Activated naive CD8-positive, alpha-beta T cell treated with anti-CD3 and anti-CD28 coated beads, Interleukin-2, amount 50 U/mL, for 24 hours (primary cell): ENCODE measurements around the gene TBC1D24.
"Not testable (repeated sequence)": the region's sequence is repeated elsewhere in the genome, so short reads cannot be mapped to it uniquely, and the experiment has no call there.

Experiments
- ATAC-seq: fragments of 150-1000 bp; cut with Tn5 transposase; one replicate; pipeline ENCODE4 v1.10.0; 2021
- DNase-seq: peaks from one replicate; pipeline ENCODE4 v3.0.0; 2021
- H3K27ac Mint-ChIP-seq: one replicate; pipeline ENCODE4 v1.8.0; 2021; ENCODE audit warnings: mild to moderate bottlenecking, mixed read lengths
- H3K27me3 Mint-ChIP-seq: one replicate; pipeline ENCODE4 v1.8.0; 2021; ENCODE audit warnings: mixed read lengths
- H3K36me3 Mint-ChIP-seq: one replicate; pipeline ENCODE4 v1.8.0; 2021; ENCODE audit warnings: low read depth, mixed read lengths
- H3K4me1 Mint-ChIP-seq: one replicate; pipeline ENCODE4 v1.8.0; 2021; ENCODE audit warnings: mixed read lengths
- H3K4me3 Mint-ChIP-seq: one replicate; pipeline ENCODE4 v1.8.0; 2021; ENCODE audit warnings: mild to moderate bottlenecking, moderate library complexity, mixed read lengths
- H3K9me3 Mint-ChIP-seq: one replicate; pipeline ENCODE4 v1.8.0; 2021; ENCODE audit warnings: mixed read lengths

The TBC1D24 gene

DNA sequence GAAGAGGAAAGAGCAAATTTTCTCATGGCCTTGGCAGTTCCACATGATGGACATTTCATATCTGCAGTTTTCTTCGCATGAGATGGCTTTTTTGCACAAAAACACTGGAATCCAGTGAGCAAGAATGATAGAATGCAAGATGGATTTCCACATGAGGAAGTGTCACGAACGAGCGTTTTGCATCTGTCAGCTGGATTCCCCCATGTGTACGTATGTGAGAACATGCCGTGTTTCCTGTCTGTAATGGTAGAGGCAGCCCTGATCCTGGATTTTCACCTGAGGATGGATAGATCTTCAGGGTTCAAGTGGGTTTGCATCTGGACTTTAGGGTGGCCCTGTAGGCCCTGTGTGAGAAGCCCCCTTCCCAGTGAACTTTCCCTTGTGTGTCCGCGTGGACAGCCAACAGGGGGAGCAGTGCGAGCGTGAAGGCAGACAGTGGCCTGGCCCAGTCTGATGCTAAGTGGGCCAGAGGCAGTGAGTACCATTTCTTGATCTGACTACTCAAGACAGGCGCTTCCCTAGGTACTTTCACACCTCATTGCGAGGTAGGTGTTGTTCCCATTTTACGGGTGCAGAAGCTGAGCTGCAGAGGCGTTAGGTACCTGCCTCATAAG, 65.0 kb downstream of the TBC1D24 start:
- peak overlapping the region; percentile 87 for H3K4me3 Mint-ChIP-seq
- H3K9me3 Mint-ChIP-seq, DNase-seq, H3K27me3 Mint-ChIP-seq, H3K36me3 Mint-ChIP-seq, ATAC-seq: not testable (repeated sequence)
- peaks cover 42% of the 10 kb centered on the region for H3K4me1 Mint-ChIP-seq
- H3K27ac Mint-ChIP-seq = peak overlapping the region; percentile 65

DNA sequence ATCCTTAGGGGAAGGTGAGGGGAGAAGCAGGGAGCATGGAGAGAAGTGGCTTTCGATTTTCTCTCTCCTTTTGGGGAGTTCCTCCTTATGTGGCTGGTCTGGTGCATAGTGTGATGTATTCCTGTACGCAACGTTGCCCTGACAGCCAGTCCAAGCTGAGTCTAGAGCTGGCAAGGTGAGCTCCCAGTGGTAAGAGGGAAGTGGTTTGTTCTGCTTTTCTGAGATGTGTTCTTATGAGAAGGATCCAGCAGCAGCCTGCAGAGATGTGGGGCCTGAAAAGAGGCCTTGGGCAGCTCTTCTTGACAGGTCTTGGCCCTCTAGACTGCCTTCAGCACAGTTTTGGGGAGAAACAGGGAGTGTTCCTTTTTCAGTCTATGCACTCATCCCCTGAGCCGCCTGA, 66.0 kb downstream of the TBC1D24 start:
- H3K4me3 Mint-ChIP-seq = peak overlapping the region; percentile 32
- not testable (repeated sequence) for ATAC-seq, H3K36me3 Mint-ChIP-seq, H3K27me3 Mint-ChIP-seq, H3K9me3 Mint-ChIP-seq, DNase-seq
- peak overlapping the region; percentile 31 for H3K27ac Mint-ChIP-seq
- H3K4me1 Mint-ChIP-seq = peaks cover 42% of the 10 kb centered on the region

DNA sequence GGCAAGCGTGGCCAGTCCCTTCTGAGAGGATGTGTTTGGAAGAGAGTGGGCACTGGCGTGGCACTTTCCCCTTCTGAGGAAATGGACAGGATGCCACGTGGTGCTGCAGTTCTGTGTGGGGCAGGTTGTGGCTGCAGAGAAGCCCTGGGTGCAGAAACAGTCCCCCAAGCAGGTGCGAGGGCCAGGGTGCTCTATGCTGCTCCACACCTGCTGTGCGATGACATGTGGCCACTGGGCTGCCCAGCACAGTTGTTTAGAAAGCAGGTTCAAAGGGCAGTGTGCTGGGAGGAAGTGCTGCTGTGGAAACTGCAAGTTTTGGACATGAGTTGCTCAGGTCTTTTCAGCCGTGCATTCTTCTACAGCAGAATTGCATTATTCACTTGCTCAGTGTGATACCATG, 66.5 kb downstream of the TBC1D24 start:
- not testable (repeated sequence) for H3K36me3 Mint-ChIP-seq, DNase-seq, H3K9me3 Mint-ChIP-seq, ATAC-seq, H3K27me3 Mint-ChIP-seq
- peak overlapping the region; percentile 31 for H3K27ac Mint-ChIP-seq
- H3K4me3 Mint-ChIP-seq = peak overlapping the region; percentile 32
- peaks cover 42% of the 10 kb centered on the region for H3K4me1 Mint-ChIP-seq

DNA sequence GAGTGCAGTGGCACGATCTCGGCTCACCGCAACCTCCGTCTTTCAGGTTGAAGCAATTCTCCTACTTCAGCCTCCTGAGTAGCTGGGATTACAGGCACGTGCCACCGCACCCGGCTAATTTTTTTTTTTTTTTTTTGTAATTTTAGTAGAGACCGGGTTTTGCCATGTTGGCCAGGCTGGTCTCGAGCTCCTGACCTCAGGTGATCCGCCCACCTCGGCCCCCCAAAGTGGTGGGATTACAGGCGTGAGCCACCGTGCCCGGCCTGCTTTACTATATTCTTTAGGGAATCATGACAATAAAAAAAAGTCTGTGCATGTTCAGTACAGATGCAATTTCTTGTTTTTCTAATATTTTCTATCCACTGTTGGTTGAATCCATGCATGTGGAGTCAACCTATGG, 68.8 kb downstream of the TBC1D24 start:
- DNase-seq, H3K4me3 Mint-ChIP-seq, H3K27me3 Mint-ChIP-seq, ATAC-seq, H3K36me3 Mint-ChIP-seq, H3K27ac Mint-ChIP-seq, H3K9me3 Mint-ChIP-seq: not testable (repeated sequence)
- peaks cover 34% of the 10 kb centered on the region for H3K4me1 Mint-ChIP-seq

DNA sequence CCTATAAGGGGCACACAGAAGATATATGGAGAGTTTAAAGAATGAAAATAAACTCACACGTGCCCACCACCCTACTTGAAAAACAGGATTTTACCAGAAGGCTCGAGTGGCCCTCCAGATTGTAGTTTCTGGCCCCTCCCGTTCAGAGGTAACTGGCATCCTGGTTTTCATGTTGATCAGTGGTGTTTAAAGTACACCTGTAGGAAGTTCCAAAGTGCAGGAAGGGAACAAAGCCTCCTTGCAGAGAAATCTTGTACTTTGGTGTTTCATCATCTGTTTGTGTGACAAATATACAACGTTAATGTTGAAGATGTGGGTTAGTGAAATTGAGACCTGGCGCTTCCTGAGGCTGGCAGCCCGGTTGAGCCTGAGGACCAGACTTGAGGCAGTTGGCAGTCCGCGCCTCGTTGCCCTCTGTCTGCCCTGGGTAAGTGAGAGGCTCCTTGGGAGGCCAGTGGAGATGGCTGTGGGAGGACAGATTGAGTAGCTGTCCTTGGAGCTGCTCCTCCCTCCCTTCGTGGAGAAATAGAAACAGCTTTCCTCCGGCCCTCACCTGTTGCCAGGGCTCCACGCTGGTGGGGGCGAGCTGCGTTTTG, 75.5 kb downstream of the TBC1D24 start:
- H3K4me1 Mint-ChIP-seq = not testable (repeated sequence)

DNA sequence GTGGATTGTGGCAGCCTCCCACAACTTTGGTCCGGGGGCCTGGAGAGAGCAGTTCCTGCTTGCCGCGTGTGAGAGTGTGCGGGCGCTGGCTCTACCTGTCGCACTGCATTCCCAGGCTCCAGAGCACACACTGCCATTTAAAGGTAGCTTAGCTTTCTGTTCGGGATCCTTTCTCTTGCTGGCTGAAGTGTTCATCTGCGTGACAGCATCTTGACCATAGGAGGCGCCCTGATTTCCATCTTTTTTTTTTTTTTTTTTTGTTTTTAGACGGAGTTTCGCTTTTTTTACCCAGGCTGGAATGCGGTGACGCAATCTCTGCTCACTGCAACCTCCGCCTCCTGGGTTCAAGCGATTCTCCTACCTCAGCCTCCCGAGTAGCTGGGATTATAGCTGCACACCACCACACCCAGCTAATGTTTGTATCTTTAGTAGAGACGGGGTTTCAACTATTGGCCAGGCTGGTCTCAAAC, 76.5 kb downstream of the TBC1D24 start:
- H3K4me3 Mint-ChIP-seq, H3K27ac Mint-ChIP-seq, H3K27me3 Mint-ChIP-seq, DNase-seq, ATAC-seq, H3K9me3 Mint-ChIP-seq, H3K4me1 Mint-ChIP-seq, H3K36me3 Mint-ChIP-seq: not testable (repeated sequence)

More for the DNA sequence above, 75.5 kb downstream of the TBC1D24 start:
- ATAC-seq, H3K4me3 Mint-ChIP-seq, H3K9me3 Mint-ChIP-seq, DNase-seq, H3K27ac Mint-ChIP-seq, H3K27me3 Mint-ChIP-seq, H3K36me3 Mint-ChIP-seq: not testable (repeated sequence)

DNA sequence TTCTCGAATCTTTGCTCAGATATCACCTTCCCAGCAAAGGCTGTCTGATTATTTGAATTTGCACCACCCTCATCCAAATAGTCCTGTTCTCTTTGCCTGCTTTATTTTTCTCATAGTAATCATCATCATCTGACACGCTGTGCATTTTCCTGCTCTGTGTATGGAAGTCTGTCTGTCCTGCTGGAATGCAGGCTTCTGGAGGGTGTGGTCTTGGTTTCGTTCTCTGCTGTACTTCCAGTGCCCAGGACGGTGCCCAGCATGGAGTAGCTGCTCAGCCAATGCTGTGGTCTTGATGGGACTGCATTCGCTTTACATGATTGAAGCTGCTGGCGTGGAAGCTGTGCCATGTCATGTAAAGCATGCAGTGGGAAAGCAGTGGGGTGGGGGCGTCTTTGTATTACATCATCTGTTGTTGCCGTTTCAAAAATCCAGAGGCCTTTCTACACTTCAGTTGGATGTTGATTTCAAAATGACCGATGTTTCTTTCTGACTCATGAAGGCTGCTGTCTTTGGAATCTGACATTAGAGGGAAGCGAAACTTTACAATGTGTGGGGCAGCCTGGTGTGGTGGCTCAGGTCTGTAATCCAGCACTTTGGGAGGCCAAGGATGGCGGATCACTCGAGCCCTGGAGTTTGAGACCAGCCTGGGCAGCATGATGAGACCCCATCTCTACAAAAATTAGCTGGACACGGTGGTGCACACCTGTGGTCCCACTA, 79.9 kb downstream of the TBC1D24 start:
- not testable (repeated sequence) for H3K4me1 Mint-ChIP-seq, ATAC-seq, DNase-seq, H3K27me3 Mint-ChIP-seq, H3K27ac Mint-ChIP-seq, H3K36me3 Mint-ChIP-seq, H3K4me3 Mint-ChIP-seq, H3K9me3 Mint-ChIP-seq
